Measurements from ENCODE around the gene RCOR2. TPM values are rescaled to one million over a fixed set of nuclear protein-coding genes. Genes with fewer than 3 reads are reported as not detected.
"Not testable (repeated sequence)": the region's sequence is repeated elsewhere in the genome, so short reads cannot be mapped to it uniquely, and the experiment has no call there.

The RCOR2 gene
- polyA plus RNA-seq (2012; ENCODE audit: low read depth, missing spikeins) = 0.30 TPM

- TF ChIP-seq SPI1 (IDR thresholded peaks at IDR 0.05; ENCODE audit: low read depth, low read length) = no peak
- no peak for TF ChIP-seq PAX5 (IDR thresholded peaks at IDR 0.05; ENCODE audit: insufficient read depth, low read length, severe bottlenecking)
- no peak; the same call in 1 of the 2 replicates for TF ChIP-seq TAF1 (IDR thresholded peaks at IDR 0.05; ENCODE audit: low read depth, low read length)
- TF ChIP-seq POLR2A (IDR thresholded peaks at IDR 0.05; ENCODE audit: low read depth, low read length) = no peak
- TF ChIP-seq POLR2AphosphoS5 (IDR thresholded peaks at IDR 0.05; ENCODE audit: low read depth, low read length) = no peak
- TF ChIP-seq POU2F2 (IDR thresholded peaks at IDR 0.05; ENCODE audit: low read depth, low read length) = no peak
- FAIRE-seq (peak; percentile 83), DNase-seq (ENCODE audit: insufficient read length, low spot score) (peak; percentile 91)
Observed at GRCh38 chr11:63916837-63917691, at the start of gene RCOR2. Gene RCOR2, minus strand, starts transcription at chr11:63917164. Its CDS starts 708 bp downstream, at chr11:63916456.

GRCh38 chr11:63966444-63966843 lies 49.5 kb upstream of the RCOR2 start:
- DNase-seq (ENCODE audit: insufficient read length, low spot score) (no peak), FAIRE-seq (no peak)
- no peak for TF ChIP-seq POLR2AphosphoS5 (IDR thresholded peaks at IDR 0.05; ENCODE audit: low read depth, low read length)
- TF ChIP-seq POU2F2 (IDR thresholded peaks at IDR 0.05; ENCODE audit: low read depth, low read length) = no peak
- no peak for TF ChIP-seq POLR2A (IDR thresholded peaks at IDR 0.05; ENCODE audit: low read depth, low read length)
- TF ChIP-seq PAX5 (IDR thresholded peaks at IDR 0.05; ENCODE audit: insufficient read depth, low read length, severe bottlenecking) = no peak
- TF ChIP-seq SPI1 (IDR thresholded peaks at IDR 0.05; ENCODE audit: low read depth, low read length) = no peak
- TF ChIP-seq TAF1 (IDR thresholded peaks at IDR 0.05; ENCODE audit: low read depth, low read length) = no peak

GRCh38 chr11:63963895-63964294 lies 46.9 kb upstream of the RCOR2 start:
- FAIRE-seq; DNase-seq (ENCODE audit: insufficient read length, low spot score): not testable (repeated sequence)

- TF ChIP-seq POU2F2 (IDR thresholded peaks at IDR 0.05; ENCODE audit: low read depth, low read length) (no peak), POLR2AphosphoS5 (IDR thresholded peaks at IDR 0.05; ENCODE audit: low read depth, low read length) (no peak), POLR2A (IDR thresholded peaks at IDR 0.05; ENCODE audit: low read depth, low read length) (no peak), TAF1 (IDR thresholded peaks at IDR 0.05; ENCODE audit: low read depth, low read length) (no peak), PAX5 (IDR thresholded peaks at IDR 0.05; ENCODE audit: insufficient read depth, low read length, severe bottlenecking) (no peak), SPI1 (IDR thresholded peaks at IDR 0.05; ENCODE audit: low read depth, low read length) (no peak)
- FAIRE-seq = peak; percentile 77
- no peak for DNase-seq (ENCODE audit: insufficient read length, low spot score)
Observed at GRCh38 chr11:63961608-63962412, 44.8 kb upstream of the RCOR2 start.

GRCh38 chr11:63958008-63958407 lies 41.0 kb upstream of the RCOR2 start:
- TF ChIP-seq POLR2A (IDR thresholded peaks at IDR 0.05; ENCODE audit: low read depth, low read length) (no peak), SPI1 (IDR thresholded peaks at IDR 0.05; ENCODE audit: low read depth, low read length) (no peak), POLR2AphosphoS5 (IDR thresholded peaks at IDR 0.05; ENCODE audit: low read depth, low read length) (no peak), PAX5 (IDR thresholded peaks at IDR 0.05; ENCODE audit: insufficient read depth, low read length, severe bottlenecking) (no peak), TAF1 (IDR thresholded peaks at IDR 0.05; ENCODE audit: low read depth, low read length) (no peak), POU2F2 (IDR thresholded peaks at IDR 0.05; ENCODE audit: low read depth, low read length) (no peak)
- FAIRE-seq = no peak
- DNase-seq (ENCODE audit: insufficient read length, low spot score) = no peak

GRCh38 chr11:63952570-63952969 lies 35.6 kb upstream of the RCOR2 start:
- FAIRE-seq = no peak
- no peak for DNase-seq (ENCODE audit: insufficient read length, low spot score)
- TF ChIP-seq POLR2A (IDR thresholded peaks at IDR 0.05; ENCODE audit: low read depth, low read length) = no peak
- no peak for TF ChIP-seq TAF1 (IDR thresholded peaks at IDR 0.05; ENCODE audit: low read depth, low read length)
- no peak for TF ChIP-seq POU2F2 (IDR thresholded peaks at IDR 0.05; ENCODE audit: low read depth, low read length)
- no peak for TF ChIP-seq SPI1 (IDR thresholded peaks at IDR 0.05; ENCODE audit: low read depth, low read length)

- peak; percentile 74 for FAIRE-seq
- no peak for TF ChIP-seq TAF1 (IDR thresholded peaks at IDR 0.05; ENCODE audit: low read depth, low read length)
- peak; percentile 57 for TF ChIP-seq SPI1 (IDR thresholded peaks at IDR 0.05; ENCODE audit: low read depth, low read length)
- DNase-seq (ENCODE audit: insufficient read length, low spot score) = no peak
Observed at GRCh38 chr11:63951779-63952536, 35.0 kb upstream of the RCOR2 start.

GRCh38 chr11:63945477-63946163 lies 28.7 kb upstream of the RCOR2 start:
- DNase-seq (ENCODE audit: insufficient read length, low spot score) (no peak), FAIRE-seq (peak; percentile 71)
- TF ChIP-seq SPI1 (IDR thresholded peaks at IDR 0.05; ENCODE audit: low read depth, low read length) (no peak), PAX5 (IDR thresholded peaks at IDR 0.05; ENCODE audit: insufficient read depth, low read length, severe bottlenecking) (no peak), TAF1 (IDR thresholded peaks at IDR 0.05; ENCODE audit: low read depth, low read length) (no peak), POLR2A (IDR thresholded peaks at IDR 0.05; ENCODE audit: low read depth, low read length) (no peak), POLR2AphosphoS5 (IDR thresholded peaks at IDR 0.05; ENCODE audit: low read depth, low read length) (no peak), POU2F2 (IDR thresholded peaks at IDR 0.05; ENCODE audit: low read depth, low read length) (no peak)

GRCh38 chr11:63944987-63945386 lies 28.0 kb upstream of the RCOR2 start:
- no peak for TF ChIP-seq POU2F2 (IDR thresholded peaks at IDR 0.05; ENCODE audit: low read depth, low read length)
- TF ChIP-seq PAX5 (IDR thresholded peaks at IDR 0.05; ENCODE audit: insufficient read depth, low read length, severe bottlenecking) = no peak
- no peak for TF ChIP-seq POLR2AphosphoS5 (IDR thresholded peaks at IDR 0.05; ENCODE audit: low read depth, low read length)
- no peak for TF ChIP-seq TAF1 (IDR thresholded peaks at IDR 0.05; ENCODE audit: low read depth, low read length)
- TF ChIP-seq SPI1 (IDR thresholded peaks at IDR 0.05; ENCODE audit: low read depth, low read length) = no peak
- no peak for TF ChIP-seq POLR2A (IDR thresholded peaks at IDR 0.05; ENCODE audit: low read depth, low read length)
- FAIRE-seq = no peak
- no peak for DNase-seq (ENCODE audit: insufficient read length, low spot score)

All from GM12891 (cell line).